Limb (tissue), 2 donors: ENCODE measurements around the gene RRAD.

Experiments
- DNase-seq, 2 donors: peaks; one replicate each; pipeline ENCODE4 v3.0.0-alpha.2; 2016; ENCODE audit errors: extremely low spot score in 2 of 2

The RRAD gene

GRCh38 chr16:66881014-66881417, 44.3 kb downstream of the RRAD start:
- no peak for DNase-seq

GRCh38 chr16:66880288-66881013, 44.9 kb downstream of the RRAD start, which contains the start of gene PDP2:
Gene PDP2, plus strand, starts transcription at chr16:66880515. Its CDS starts 3,770 bp downstream, at chr16:66884285.
- DNase-seq = peak; percentile 88 to 93

GRCh38 chr16:66878067-66878466, 47.3 kb downstream of the RRAD start:
- no peak for DNase-seq

GRCh38 chr16:66874079-66874775, 51.1 kb downstream of the RRAD start:
- DNase-seq = no peak

GRCh38 chr16:66873685-66874055, 51.7 kb downstream of the RRAD start:
- no peak for DNase-seq

- DNase-seq = peak; percentile 76 to 88
Measured at GRCh38 chr16:66872943-66873684, 52.2 kb downstream of the RRAD start.

GRCh38 chr16:66872559-66872942, 52.8 kb downstream of the RRAD start:
- DNase-seq = no peak

GRCh38 chr16:66871840-66872239, 53.5 kb downstream of the RRAD start:
- no peak for DNase-seq
